Dedifferentiated amniotic fluid mesenchymal stem cell (primary cell): ENCODE measurements around the gene ALX3.

Experiments
- DNase-seq: peaks from one replicate; pipeline ENCODE4 v3.0.0-alpha.2; 2016; ENCODE audit errors: extremely low spot score

The ALX3 gene

GRCh38 chr1:110070671-110071242 lies at the start of gene ALX3:
Gene ALX3, minus strand, starts transcription at chr1:110070672. Its CDS starts 60 bp downstream, at chr1:110070612.
- DNase-seq = no peak

DNA sequence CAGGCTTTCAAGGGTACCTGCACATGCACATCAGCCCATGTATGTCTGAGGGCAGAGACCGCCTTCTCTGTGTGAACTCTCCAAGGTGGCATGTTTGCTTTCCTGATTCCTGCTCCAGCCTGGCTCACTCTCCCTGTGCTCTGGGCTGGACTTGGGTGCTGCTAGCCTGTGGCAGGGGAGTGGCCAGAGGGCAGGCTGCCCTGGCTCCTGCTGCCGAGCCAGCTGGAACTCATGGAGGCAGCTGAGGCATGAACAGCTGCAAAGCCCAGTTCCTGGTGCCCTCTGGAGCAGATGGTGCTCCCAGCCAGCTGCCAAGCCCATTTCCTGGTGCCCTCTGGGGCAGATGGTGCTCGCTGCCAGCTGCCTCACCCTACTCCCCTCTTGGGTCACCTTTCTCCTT lies 49.4 kb upstream of the ALX3 start:
- no peak for DNase-seq

DNA sequence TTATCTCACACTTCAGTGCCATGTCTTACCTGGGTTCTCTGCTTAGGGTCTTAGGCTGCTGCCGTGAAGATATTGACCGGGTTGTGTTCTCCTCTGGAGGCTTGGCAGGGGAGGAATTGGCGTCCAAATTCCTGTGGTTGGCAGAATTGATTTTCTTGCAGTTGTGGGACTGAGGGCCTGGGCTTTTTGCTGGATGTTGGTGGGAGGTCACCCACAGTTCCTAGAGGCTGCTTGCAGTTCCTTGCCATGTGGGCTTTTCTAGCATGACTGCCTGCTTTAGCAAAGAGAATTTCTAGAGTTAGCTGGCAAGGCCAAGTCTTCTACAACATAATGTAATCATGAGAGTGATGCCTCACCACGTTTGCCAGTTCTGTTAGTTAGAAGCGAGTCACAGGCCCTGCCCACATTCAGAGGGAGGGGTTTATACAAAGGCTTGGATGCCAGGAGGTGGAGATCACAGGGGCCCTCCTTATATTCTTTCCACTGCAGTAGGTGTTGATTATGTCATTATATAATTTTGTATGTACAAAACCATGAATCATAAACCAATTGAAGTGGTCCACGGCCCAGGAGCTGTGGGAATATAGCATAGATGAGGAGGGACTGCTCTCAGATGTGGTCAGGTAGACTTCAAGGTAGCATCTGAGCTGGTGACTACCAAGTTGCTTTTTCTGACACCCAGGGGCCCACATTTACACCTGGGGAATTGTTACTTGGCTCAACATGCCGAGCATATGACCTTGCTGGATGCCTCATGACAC lies 48.3 kb upstream of the ALX3 start:
- DNase-seq = peak; percentile 28

GRCh38 chr1:110114784-110115183 lies 44.3 kb upstream of the ALX3 start:
- no peak for DNase-seq

GRCh38 chr1:110114173-110114572 lies 43.7 kb upstream of the ALX3 start:
- no peak for DNase-seq

GRCh38 chr1:110113551-110113950 lies 43.1 kb upstream of the ALX3 start:
- no peak for DNase-seq

DNA sequence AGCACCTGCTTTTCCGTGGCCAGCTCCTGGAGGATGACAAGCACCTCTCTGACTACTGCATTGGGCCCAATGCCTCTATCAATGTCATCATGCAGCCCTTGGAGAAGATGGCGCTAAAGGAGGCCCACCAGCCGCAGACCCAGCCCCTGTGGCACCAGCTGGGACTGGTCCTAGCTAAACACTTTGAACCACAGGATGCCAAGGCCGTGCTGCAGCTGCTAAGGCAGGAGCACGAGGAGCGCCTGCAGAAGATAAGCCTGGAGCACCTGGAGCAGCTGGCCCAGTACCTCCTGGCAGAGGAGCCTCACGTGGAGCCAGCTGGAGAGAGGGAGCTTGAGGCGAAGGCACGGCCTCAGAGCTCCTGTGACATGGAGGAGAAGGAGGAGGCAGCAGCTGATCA lies 42.2 kb upstream of the ALX3 start:
- no peak for DNase-seq

GRCh38 chr1:110112143-110112542 lies 41.7 kb upstream of the ALX3 start, which contains the start of gene UBL4B:
Gene UBL4B, plus strand, starts transcription at chr1:110112443. Its CDS starts 92 bp downstream, at chr1:110112535.
- no peak for DNase-seq

DNA sequence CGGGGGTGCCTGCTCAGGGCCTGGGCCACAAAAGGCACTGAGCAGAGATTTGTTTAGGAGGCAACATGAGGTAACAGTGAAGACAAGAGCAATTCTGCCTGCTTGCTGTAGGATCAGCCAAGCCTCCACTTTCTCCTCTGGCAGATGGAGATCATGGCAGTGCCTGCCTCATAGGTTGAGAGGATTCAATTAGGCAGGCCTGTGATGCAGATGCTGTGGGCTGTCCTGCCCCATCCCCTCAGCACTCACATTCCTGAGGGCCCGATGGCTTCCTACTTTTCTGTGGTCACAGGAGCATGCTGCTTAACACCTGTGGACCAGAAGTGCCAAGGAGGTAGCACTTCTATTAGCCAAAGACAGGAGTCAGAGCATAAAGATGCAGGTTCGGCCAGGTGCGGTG lies 40.6 kb upstream of the ALX3 start:
- no peak for DNase-seq

GRCh38 chr1:110107867-110108469 lies 37.5 kb upstream of the ALX3 start:
- no peak for DNase-seq

GRCh38 chr1:110106013-110106941 lies 35.8 kb upstream of the ALX3 start:
- DNase-seq = peak; percentile 60

DNA sequence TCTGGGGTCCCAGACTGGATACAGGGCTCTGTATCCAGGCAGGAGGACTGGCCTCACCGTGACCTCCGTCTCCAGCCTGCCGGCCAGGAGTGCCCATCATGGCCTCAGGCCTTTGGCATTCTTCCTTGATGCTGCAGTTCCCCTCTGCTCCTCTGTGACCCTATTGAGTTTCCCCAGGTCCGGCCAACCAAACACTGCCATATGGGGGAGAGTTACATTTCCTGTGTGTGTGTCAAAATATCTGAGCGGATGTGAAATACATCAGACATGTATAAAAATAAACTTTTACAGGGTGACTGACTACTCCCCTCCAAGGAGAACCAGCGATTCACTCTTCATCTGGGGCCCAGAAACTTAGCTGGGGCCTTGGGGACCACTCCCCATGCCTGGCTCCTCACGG lies 31.6 kb upstream of the ALX3 start:
- DNase-seq = no peak

- no peak for DNase-seq
These were observed 29.9 kb upstream of the ALX3 start for GRCh38 chr1:110100335-110100734.

- no peak for DNase-seq
These were observed 28.0 kb upstream of the ALX3 start for GRCh38 chr1:110098222-110099026.

- no peak for DNase-seq
These were observed 27.2 kb upstream of the ALX3 start for GRCh38 chr1:110097507-110098221.

DNA sequence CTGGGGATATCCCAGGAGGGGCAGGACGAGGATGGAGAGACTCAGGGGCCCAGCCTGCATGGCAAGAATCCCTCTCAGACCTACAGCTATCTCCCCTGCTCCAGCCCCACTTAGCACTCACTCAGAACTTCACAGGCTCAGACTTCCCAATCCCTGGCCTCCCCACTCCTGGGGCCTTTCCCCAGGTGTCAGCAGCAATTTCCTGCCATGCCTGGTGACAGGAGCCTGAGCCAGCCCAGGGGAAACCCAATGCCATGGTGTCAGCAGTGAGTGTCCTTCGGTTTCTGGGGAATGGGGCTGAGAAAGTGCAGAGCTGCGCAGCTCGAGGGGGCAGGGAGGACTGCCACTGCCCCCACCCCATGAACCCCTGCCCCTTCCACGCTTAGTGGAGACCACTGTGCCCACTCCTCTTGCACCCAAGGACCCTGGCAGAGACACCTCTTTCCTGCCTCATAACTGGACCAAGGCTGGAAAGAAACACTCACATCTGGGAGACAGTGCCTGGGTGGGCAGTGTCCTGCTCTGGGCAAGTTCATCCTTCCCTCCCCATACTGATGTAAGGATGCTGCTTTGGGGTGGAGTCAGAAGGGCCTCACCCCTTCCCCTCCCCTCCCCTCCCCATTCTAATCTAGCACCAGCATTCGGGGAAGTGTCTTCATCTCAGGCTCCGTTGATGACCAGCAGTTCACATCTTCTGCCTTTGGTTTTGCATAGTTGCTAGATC lies 24.6 kb upstream of the ALX3 start:
- DNase-seq = no peak

GRCh38 chr1:110092991-110093390 lies 22.5 kb upstream of the ALX3 start:
- DNase-seq = no peak

DNA sequence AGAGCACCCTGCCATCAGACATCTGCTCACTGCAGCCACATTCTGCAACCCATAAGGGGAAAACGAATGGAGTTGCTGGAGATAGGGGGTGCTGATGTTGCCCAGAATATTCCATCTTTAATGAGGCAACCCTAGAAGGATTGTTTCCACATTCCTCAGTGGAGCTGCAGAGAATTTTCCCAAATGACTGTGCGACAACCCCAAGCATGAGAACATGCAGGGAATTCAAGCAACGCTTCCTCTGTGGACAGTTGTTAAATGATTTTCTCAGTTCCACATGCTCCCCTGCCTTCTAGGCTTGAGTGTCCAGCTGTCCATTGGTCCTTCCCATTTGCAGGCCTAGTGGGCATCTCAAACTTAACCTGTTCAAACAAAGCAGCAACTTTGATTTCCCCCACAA lies 21.3 kb upstream of the ALX3 start:
- DNase-seq = no peak

DNA sequence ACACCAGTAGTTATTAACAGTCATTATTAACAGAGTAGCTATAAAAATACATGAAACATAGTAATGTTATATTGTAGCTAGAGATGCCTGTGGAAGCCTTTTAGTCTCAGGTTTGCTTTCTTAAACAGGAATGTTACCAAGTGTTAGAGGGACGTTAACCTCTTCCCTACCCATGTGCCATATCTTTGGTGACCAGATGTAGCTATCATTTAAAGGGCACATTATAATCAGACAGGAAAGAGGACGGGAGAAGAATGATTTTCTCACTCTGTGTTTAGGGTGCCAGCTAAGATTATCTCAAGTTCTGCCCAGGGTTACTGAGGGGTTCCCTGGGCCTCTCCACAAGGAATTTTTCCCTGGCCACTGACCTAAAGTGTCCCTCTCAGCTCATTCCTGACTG lies 20.9 kb upstream of the ALX3 start:
- DNase-seq = no peak
